ENCODE results near the gene EIF3L. TPM values are rescaled to one million over a fixed set of nuclear protein-coding genes. Genes with fewer than 3 reads are reported as not detected.

Gene EIF3L
- total and polyA plus RNA-seq, 10 of the 15 experiments (the other 5 are each of a cell fraction or from before 2014, with no cell fraction given) = 294 to 1,037 (median 618) TPM

DNA sequence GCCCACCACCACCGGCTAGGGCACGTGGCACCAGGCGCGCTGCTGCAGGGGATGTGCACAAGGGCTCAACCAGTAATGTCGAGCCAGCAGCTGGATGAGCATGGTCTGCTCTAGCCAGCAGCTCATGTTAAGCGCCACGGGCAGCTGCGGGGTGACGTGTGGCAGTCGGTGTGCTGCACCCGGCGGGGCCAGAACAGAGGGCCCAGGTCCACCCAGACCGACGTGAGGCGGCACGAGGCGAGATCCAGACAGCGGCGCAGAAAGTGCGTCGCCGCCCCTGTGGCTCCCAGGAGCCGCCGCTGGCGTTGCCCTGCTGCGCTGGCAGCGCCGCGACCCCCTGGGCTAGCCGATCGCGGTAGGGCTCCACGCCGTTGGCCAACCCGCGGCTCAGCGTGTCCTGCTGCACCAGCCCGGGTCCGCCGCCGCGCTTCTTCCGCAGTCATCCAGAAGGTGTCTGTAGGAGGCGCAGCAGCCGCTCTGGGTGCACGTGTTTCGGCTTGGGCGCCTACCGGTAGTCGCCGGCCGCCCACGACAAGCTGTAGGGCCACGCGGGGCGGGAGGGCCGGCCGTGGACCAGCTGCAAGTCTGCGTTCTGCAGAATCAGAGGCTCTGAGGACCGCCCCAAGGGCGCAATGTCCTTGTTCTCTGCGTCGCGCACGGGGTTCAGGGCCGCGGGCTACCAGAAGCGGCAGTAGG, 30.7 kb upstream of the EIF3L start (continued):
- TF ChIP-seq NKRF (conservative IDR thresholded peaks at IDR 0.05) (peak; percentile 41), SIN3A (IDR thresholded peaks at IDR 0.05; ENCODE audit: low read depth, low read length) (peak; percentile 32; the same call in 1 of the 2 replicates), GATAD2B (conservative IDR thresholded peaks at IDR 0.05; ENCODE audit: low read depth) (peak; percentile 76; the same call in 1 of the 2 replicates)

- no peaks in the 10 kb centered on the region for H3K79me2 ChIP-seq (ENCODE audit: control insufficient read depth, insufficient read depth, low read length)
- no peaks in the 10 kb centered on the region for H4K20me1 ChIP-seq (ENCODE audit: control insufficient read depth, insufficient read depth)
- POLR2A ChIA-PET = no interaction called here
- H3K9ac ChIP-seq (ENCODE audit: control insufficient read depth, insufficient read depth, low read length) = no peak overlapping the region
- in situ Hi-C loops (cut with MboI) = loop anchor here (5.0 kb wide), 2 partner anchors 43 to 143 kb away; no protein-coding TSS in a partner anchor
- 0 out of 2 replicates have a peak overlapping the region, but pooled peaks have one; percentile 23 for H3K4me3 ChIP-seq
- SMC1A ChIA-PET (ENCODE audit: uncharacterized antibody, unreplicated experiment) = interaction anchor here (1.2 to 5.2 kb wide), 3 partner anchors 44 to 115 kb away, joined by 3 to 53 read pairs (median 3); no protein-coding TSS in a partner anchor
- DNase-seq (ENCODE audit: low read depth, low spot score) = no peak
- H3K4me2 ChIP-seq (ENCODE audit: control insufficient read depth, insufficient read depth) = no peak overlapping the region; the same call in 1 of the 2 replicates
- WGBS (ENCODE audit: insufficient coverage, insufficient replicate concordance, low lambda C conversion rate, missing lambda C conversion rate) = 41% methylated on average over 14 of the region's 14 CpGs
- peaks cover 10% of the 10 kb centered on the region for H3K4me1 ChIP-seq (ENCODE audit: control insufficient read depth, insufficient read depth, low read length)
- H2AFZ ChIP-seq (ENCODE audit: control insufficient read depth, low read depth, low read length) = peak overlapping the region; percentile 74; the same call in 1 of the 2 replicates
- no peak overlapping the region for H3K27ac ChIP-seq (ENCODE audit: control insufficient read depth, insufficient read depth)
- H3K36me3 ChIP-seq (ENCODE audit: control insufficient read depth in 2 of 2, insufficient read depth in 2 of 2, low read length in 1 of 2) = no peaks in the 10 kb centered on the region
- peaks cover 0 to 2% of the 10 kb centered on the region in 2 experiments; a peak in 2 of 4 replicates for H3K27me3 ChIP-seq (replicated peaks in 1 of 2; ENCODE audit: control insufficient read depth in 2 of 2, insufficient read depth in 2 of 2, low read length in 1 of 2)
- intact Hi-C loops (cut with micrococcal nuclease; ENCODE audit: unreplicated experiment) = loop anchor here (5.0 kb wide), 1 partner anchor 113 kb away; no protein-coding TSS in a partner anchor
- no peak for ATAC-seq
- no peaks in the 10 kb centered on the region for H3K9me3 ChIP-seq (replicated peaks; ENCODE audit: control insufficient read depth, insufficient read depth, low read length)
- RAD21 ChIA-PET (ENCODE audit: unreplicated experiment) = interaction anchor here (0.8 to 3.0 kb wide), 4 partner anchors 25 to 145 kb away, joined by 3 to 18 read pairs (median 3); partner anchors contain the start of gene ANKRD54
- BruUV-seq (replicated peaks) = no TSS peak
- CTCF ChIA-PET = interaction anchor here (0.6 to 8.7 kb wide), 19 partner anchors 9 to 217 kb away, joined by 3 to 121 read pairs (median 8); partner anchors contain the start of genes ANKRD54 and GCAT
- FAIRE-seq = no peak
- TF ChIP-seq, protein P1, sequence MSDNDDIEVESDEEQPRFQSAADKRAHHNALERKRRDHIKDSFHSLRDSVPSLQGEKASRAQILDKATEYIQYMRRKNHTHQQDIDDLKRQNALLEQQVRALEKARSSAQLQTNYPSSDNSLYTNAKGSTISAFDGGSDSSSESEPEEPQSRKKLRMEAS (IDR thresholded peaks at IDR 0.05; ENCODE audit: low read depth, low read length) = no peak
- TF ChIP-seq, protein P2, sequence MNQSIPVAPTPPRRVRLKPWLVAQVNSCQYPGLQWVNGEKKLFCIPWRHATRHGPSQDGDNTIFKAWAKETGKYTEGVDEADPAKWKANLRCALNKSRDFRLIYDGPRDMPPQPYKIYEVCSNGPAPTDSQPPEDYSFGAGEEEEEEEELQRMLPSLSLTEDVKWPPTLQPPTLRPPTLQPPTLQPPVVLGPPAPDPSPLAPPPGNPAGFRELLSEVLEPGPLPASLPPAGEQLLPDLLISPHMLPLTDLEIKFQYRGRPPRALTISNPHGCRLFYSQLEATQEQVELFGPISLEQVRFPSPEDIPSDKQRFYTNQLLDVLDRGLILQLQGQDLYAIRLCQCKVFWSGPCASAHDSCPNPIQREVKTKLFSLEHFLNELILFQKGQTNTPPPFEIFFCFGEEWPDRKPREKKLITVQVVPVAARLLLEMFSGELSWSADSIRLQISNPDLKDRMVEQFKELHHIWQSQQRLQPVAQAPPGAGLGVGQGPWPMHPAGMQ (IDR thresholded peaks at IDR 0.05; ENCODE audit: borderline replicate concordance) = no peak
- TF ChIP-seq CHD1 (IDR thresholded peaks at IDR 0.05; ENCODE audit: low read depth, low read length) = no peak
- no peak; the same call in 1 of the 2 replicates for TF ChIP-seq IKZF1 (conservative IDR thresholded peaks at IDR 0.05)
- TF ChIP-seq POLR2A (IDR thresholded peaks at IDR 0.05; ENCODE audit: low read depth, low read length) = no peak
- TF ChIP-seq MEF2A (IDR thresholded peaks at IDR 0.05; ENCODE audit: insufficient read depth, low read depth, low read length) = no peak
- no peak for TF ChIP-seq TCF12 (IDR thresholded peaks at IDR 0.05; ENCODE audit: low read depth, low read length)
- TF ChIP-seq CEBPZ (IDR thresholded peaks at IDR 0.05; ENCODE audit: low read depth, low read length) = no peak
- no peak for TF ChIP-seq YBX1 (IDR thresholded peaks at IDR 0.05)
- TF ChIP-seq ZNF384 (IDR thresholded peaks at IDR 0.05; ENCODE audit: borderline replicate concordance, low read depth, low read length) = no peak
- TF ChIP-seq NR2C1 (IDR thresholded peaks at IDR 0.05) = no peak
- TF ChIP-seq BRCA1 (IDR thresholded peaks at IDR 0.05; ENCODE audit: low read depth, low read length) = no peak
Observed at GRCh38 chr22:37819105-37819433, 30.1 kb upstream of the EIF3L start.
